LNCAP (cell line): ENCODE data around the gene CCDC150.

Experiments
- CTCF ChIP-seq: fragments of 450-650 bp; IDR thresholded peaks from 2 replicates; pipeline ENCODE4 v1.5.1; 2017; ENCODE audit warnings: mild to moderate bottlenecking

The CCDC150 gene

GRCh38 chr2:196767101-196767500 is 127.6 kb downstream of the CCDC150 start:
- TF ChIP-seq CTCF: no peak
